Measurements from ENCODE around the gene FGFR4.

FGFR4 gene

GRCh38 chr5:177103523-177104253 is 17.0 kb downstream of the FGFR4 start:
- no peak for DNase-seq

DNA sequence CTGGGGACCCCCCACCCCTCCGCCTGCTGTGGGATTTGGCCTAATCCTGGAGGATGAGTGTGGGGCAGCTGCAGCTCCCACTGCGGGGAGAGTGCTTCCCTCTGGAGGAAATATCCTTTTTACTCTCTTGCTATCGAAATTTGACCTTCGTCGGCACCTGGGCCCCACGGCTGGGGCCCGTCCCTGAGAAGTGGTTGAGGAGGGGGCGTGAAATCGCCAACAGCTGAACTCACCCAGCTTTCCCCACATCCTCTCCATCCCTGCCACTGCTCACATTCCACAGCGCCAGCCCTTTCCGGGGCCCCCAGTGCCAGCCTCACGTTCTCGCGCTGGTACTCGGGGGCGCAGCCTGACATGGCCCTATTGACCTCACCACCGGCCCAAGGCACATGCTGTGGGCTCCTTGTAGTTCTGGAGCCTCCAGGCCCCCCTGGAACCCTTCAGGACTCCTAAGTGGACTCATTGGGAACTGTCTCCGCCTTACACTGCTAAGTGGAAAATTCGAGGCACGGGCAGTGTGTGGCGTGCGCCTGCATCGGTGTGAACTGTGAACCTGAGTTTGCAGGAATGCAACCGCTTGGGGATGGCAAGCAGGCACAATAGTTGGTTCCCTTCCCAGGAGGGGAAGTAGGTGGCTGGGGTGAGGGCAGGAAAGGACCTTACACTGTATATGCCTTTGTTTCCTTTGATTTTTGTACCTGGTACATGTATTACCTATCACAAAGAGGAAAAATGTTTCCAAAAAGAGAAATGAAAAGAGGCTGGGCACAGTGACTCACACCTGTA is 19.2 kb downstream of the FGFR4 start:
- DNase-seq, result peak; percentile 47

- DNase-seq, result no peak
Measured at GRCh38 chr5:177107159-177107558, 20.4 kb downstream of the FGFR4 start.

DNA sequence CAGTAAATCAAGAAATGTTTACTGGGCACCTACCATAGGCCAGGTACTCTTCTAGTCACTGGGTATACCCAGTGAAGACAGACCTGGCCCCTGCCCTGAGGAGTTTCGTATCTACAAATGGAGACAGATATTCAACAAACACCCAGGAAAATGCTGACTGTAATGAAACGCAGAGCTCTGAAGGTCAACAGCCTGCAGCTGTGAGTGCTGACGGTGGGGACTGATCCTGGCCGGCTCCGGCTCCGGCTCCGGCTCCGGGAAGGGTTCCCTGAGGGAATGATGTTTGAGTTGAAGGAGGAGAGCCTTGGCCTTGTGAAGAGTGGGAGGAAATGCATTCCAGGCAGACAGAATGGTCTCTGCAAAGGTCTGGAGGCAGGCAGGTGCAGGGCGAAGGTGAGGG is 23.1 kb downstream of the FGFR4 start:
- DNase-seq, result peak; percentile 74

- DNase-seq, result peak; percentile 74
Measured at GRCh38 chr5:177111720-177112394, 25.1 kb downstream of the FGFR4 start.

GRCh38 chr5:177112589-177113220 is 26.0 kb downstream of the FGFR4 start:
- DNase-seq, result no peak

GRCh38 chr5:177113566-177114424 is 27.1 kb downstream of the FGFR4 start:
- peak; percentile 86 for DNase-seq

DNA sequence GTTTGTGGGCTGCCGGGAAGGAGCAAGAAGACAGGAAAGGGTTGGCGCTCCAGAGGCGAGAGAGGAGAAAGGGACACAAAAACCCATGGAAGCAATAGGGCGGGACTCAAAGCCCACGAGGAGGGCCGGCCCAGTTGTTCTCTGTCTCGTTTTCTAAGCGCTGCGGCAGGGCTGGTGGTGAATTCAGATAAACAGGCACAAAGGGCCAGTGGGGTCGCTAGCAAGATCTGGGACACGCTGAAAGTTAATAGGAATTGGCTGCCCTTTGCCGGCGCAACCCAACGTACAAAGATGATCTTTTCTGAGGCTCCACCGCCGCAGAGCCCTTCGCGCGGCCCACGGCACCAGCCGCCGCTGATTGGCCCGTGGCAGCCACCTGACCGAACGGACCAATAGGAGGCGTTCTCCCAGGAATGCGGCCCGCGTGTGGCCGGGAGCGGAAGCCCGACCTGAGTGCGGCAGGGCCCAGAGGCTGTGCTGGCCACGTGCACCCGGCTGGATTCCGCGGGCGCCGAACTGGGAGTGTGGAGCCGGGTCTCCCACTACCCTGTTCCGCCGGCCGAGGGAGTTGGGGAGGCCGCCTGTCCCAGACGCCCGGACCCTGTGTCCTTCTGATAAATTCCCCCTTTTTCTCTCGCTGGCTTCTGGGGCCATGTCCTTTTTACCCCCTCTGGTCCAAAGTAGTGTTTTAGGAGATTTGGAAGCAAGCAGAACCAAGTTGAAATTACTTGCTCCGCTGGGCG is 30.1 kb downstream of the FGFR4 start:
- DNase-seq, result peak; percentile 93

- no peak for DNase-seq
Measured at GRCh38 chr5:177117441-177118045, 30.8 kb downstream of the FGFR4 start.

GRCh38 chr5:177122566-177122965 is 35.9 kb downstream of the FGFR4 start:
- DNase-seq, result no peak

GRCh38 chr5:177123789-177124485 is 37.2 kb downstream of the FGFR4 start:
- no peak for DNase-seq

GRCh38 chr5:177124486-177124991 is 37.8 kb downstream of the FGFR4 start:
- no peak for DNase-seq

GRCh38 chr5:177126771-177127170 is 40.1 kb downstream of the FGFR4 start:
- DNase-seq, result no peak

- no peak for DNase-seq
Measured at GRCh38 chr5:177128551-177128981, 41.9 kb downstream of the FGFR4 start.

GRCh38 chr5:177130211-177131018 is 43.7 kb downstream of the FGFR4 start:
- DNase-seq, result no peak

DNA sequence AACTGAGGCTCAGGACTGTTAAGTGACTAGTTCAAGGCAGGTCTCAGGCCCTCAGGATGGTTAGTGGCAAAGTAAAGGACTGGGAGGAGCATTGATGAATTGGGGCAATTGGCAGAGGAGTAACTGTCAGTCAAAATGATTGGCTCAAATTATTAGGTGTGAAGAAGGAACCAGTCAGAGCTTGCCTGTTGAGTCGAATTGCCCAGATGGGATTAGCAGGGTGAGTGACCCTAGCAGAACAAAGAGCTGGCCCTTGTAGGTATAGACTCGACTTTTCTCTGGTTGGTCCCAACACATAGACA is 44.3 kb downstream of the FGFR4 start:
- DNase-seq, result no peak

- DNase-seq, result no peak
Measured at GRCh38 chr5:177131352-177132135, 44.8 kb downstream of the FGFR4 start.

Data from femur (tissue), 1 donor.